CD4-positive, alpha-beta T cell treated with Interleukin-1 beta for 1 hour (primary cell): ENCODE data around the gene ARID5B.

Source experiments
- DNase-seq, 2 donors: peaks; one replicate each; pipeline ENCODE4 v3.0.0-alpha.2; 2020 to 2022

ARID5B gene

GRCh38 chr10:61942604-61943461 is 41.3 kb downstream of the ARID5B start:
- peak in 1 of 2 donors; percentile 59 for DNase-seq

- peak; percentile 48 to 58 for DNase-seq
Measured at GRCh38 chr10:61943674-61944378, 42.3 kb downstream of the ARID5B start.

GRCh38 chr10:61944410-61945147 is 43.1 kb downstream of the ARID5B start:
- DNase-seq: no peak

DNA sequence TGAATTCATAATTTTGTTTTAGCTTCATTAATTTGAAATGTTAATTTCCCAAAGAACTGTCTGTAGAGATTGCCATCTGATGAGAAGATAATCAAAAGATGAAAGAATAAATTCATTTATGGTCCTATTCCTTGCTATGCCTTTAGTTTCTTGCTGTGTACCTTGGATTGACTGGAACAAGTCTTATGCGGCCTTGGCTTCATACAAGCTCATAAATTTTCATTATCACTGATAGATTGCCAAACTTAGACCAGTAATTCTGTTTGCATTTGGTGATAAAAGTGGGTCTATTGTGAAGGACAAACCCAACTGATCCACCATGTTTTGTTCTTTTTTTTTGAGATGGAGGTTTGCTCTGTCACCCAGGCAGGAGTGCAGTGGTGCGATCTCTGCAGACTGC is 48.2 kb downstream of the ARID5B start:
- no peak for DNase-seq

DNA sequence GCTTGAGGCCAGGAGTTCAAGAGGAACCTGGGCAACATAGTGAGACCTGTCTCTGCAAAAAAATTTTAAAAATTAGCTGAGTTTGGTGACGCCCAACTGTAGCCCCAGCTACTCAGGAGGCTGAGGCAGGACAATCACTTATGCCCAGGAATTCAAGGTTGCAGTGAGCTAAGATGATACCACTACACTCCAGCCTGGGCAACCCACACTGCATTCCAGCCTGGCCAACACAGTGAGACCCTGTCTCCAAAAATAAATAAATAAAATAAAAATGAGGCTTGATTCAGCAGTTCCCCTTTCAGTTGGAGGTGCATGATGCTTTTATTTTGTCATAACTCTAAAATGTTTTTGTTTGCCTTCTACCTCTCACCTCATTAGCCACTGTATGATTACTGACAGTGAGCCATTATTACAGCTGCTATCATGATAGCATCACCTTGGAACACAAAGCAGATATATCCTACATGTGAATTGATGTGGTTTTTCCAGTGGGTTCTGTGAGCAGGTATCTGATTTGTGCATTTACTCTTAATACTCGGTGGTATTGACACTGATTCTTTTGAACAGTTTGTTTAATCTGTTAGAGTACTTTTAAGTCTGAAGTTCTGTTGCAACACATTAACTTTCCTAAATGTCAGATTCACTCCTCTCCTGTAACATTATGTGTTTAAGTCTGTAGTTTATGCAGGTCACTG is 49.1 kb downstream of the ARID5B start:
- no peak for DNase-seq

DNA sequence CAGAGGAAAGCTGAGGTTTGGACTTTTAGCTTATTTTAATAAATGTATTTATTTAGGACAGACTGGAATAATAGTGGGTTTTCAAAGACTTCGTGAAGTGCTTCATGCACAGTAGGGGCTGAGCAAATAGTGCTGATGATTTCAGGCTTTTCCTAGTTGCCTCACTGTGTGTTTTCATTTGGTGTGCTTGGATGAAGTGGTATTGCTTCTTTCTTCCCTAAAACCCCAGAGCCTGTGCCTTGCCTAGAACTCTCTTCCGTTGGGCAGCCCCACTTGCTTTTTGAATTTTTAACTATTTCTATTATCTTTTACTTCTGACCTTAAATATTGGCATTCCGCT is 49.6 kb downstream of the ARID5B start:
- DNase-seq: no peak

DNA sequence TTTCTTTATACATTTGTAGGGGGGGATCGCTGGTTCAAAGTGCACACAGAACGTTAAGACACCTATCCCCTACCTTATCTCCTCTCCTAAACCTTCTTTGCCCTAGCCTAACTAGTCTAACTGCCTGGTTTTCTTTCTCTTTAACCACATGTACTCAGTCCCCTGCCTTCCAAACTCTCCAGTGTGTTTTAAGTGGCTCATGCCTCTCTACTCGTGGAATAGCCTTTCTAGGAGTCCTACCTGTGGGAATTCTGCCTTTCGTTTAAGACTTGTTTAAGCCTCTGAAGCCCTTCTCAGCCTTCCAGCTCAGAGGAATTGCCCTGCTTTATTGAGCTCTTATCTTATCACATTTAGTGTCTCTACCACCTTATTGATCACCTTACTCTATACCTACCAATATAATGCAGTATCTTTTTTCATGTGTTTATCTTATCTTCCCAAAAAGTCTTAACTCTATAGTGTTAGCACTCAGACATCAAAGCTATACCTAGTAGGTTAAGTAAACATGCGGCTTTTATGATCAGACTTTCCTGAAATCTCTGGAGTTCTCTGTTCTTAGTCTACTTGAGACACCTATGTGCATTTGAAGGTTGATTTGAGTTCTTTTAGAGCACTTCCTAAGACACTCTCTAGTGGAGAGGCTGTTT is 50.7 kb downstream of the ARID5B start:
- DNase-seq: no peak

- DNase-seq: no peak
Measured at GRCh38 chr10:61953183-61953582, 51.7 kb downstream of the ARID5B start.

GRCh38 chr10:61957806-61958205 is 56.3 kb downstream of the ARID5B start:
- DNase-seq: no peak

- no peak for DNase-seq
Measured at GRCh38 chr10:61958311-61958710, 56.8 kb downstream of the ARID5B start.

DNA sequence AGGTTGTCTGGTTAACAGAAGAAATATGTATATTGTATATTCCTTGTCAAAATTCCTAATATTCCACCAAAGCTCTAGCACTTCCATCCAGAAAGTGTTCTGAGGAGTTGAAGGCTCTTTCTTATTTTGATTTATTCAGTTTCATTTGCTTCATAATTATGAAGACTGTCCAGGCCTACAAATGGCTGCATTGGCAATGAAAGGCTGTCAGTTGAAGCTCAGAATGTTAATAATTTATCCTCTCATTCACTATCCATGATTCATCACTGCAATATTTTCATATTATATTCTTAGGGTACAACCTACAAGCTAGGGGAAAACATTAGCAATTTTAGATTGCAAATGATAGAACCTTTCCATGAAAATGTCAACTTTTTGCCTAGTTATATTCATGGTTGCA is 57.3 kb downstream of the ARID5B start:
- DNase-seq: no peak

DNA sequence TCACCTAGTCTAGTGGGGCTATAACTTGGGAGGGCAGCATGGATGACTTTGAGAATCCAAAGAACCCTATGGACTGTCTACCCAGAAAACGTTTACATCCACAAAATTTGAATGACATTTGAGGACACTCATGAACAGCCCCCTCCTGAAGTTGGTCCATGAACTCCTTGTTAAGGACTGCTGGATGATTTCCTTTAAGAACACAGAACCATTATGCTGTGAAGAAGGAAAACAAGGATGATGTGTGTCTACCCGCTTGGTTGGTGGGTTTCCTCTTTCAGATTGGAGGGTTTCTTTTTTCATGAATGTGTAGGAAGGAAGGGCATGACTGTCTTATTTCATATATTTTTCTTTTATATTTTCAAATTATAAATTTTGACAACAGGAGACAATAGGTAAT is 58.3 kb downstream of the ARID5B start:
- no peak for DNase-seq

DNA sequence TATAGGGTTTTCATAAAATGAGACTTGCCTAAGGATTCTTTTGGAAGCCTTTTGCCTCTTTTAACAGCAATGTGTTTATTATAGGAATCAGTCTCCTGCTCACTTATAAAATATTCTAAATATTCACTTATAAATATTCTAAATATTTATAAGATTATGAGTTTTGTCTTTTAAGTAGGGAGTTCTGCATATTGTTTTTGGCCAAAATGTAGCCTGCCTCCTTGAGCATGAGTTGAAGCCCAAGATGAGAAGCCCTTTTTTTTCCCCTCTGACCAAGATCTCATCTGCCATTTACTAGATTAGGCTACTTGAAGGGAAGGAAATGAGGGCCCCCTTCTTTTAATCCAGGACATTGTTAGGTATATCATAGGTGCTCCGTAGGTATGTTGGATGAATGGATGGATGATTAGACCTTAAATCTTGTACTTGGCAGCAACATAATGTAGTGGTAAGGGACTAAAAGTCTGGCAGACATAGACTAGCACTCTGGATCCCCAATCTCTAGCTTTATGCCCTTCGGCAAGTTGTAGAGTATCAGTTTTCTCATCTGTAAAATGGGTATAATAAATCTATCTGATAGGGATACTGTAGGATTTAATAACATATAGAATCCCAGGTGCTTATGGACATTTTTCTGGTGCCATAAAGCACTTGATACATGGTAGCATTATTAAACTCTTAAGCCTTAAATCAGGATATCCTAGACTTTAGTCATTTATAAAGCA is 59.1 kb downstream of the ARID5B start:
- DNase-seq: no peak

- DNase-seq: peak; percentile 39 to 58
Measured at GRCh38 chr10:61961278-61961677, 59.8 kb downstream of the ARID5B start.

- DNase-seq: no peak
Measured at GRCh38 chr10:61962971-61963370, 61.5 kb downstream of the ARID5B start.

DNA sequence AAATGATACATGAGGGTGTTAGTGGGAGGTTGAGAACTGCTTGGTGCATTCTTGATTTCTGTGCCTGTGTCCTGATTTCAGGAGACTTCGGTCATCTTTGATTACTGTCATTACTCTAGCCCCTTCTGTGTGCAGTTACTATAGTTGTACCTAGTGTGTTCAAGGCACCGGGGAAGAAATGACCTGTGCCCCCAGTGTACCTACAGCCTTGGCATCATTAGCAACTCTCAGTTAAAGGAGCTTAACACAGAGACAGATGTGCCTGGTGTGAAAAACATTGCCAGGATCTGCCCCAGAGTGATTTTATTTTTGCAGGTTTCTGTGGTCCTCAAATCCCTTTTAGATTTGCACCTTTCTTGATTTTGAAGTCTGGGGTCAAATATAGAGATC is 62.2 kb downstream of the ARID5B start:
- DNase-seq: no peak

DNA sequence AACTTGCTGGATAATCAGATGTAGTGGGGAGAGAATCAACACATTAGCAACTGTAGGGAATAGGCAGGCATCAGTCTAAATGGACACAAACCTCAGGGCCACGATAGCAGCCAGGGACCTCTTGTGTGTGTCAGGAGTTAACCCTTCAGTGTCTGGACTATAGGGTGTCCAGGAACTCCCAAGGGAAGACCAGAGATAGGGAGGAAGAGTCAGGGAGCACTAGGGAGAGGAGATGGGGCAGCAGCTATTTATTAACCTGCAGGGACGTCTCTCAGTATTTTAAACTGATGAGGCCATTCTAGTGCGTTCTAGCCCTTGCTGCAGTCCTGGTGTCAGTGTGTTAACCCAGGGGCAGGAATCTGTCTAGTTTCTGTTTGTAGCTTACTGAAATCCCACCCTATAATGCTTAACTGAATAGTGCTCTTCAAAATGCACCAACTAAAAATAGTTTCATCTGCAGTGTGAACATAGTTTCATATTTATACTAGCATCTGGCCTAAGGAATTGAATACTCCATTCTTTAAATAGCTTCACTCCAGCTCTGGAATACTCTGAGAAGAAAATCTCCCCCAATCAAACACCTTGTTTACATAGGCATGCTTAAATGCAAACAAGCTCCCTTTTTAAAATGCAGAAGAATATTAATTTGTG is 62.7 kb downstream of the ARID5B start:
- DNase-seq: no peak

DNA sequence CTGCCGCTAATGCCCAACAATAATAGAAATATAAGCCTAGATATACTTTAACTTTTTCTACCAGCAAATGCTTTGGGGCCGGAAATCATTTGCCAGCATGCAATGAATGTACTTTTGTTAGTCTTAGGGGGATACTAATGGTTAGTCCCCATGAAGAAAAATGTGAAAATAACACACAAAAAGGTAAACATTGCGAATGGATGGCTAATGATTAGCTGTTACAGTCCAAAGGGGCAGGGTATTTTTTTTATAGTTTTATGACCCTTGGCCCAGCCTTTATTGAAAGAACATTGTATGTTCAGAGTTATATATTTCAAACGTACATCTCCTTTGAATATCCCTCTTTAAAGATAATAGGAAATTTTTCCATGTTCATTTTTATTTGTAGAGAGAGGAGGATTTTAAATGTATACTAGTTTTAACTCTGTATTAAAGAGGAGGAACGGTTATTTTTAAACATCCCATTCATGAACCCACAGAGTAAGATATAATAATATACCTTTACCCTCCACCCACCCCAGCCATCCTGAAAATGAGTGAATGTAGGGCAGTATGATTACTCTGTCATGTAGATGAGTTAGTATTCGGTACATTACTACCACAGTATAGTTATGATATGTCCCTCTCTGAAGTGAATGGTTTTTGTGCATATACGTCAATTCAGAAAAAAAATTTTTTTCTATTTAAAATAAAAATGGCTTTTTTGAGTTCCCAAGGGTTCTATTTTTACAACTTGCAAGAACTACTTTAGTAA is 63.6 kb downstream of the ARID5B start:
- DNase-seq: no peak

DNA sequence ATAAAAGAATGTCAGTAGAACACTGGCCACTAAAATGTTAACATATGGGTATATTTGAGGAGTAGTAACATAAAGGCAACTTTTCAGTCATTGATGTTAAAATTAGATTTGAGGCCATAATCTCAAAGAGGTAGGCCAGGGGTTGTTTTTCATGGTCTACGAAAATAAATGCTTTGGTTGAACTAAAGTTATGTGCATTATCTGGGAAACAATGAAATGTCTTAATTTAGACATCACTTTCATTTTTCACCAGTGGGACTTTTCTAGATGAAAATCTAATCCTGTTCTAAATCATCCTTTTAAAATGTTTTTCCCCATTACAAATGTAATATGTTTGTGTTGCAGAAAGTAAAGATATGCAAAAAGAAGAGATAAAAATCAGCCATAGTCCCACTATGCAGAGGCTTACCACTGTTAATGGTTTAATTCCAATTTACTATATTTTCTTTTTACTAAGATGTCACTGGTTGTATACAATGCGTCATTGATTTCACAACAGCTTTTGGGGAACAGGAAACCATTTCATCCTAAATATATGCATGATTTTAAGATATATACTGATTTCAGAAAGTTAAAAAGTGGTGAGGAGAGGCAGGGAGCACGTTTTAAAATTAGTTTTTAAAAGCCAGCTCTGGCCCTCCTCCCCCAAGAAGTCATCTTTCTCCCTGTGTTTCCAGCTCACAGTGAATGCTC is 64.3 kb downstream of the ARID5B start:
- DNase-seq: no peak

DNA sequence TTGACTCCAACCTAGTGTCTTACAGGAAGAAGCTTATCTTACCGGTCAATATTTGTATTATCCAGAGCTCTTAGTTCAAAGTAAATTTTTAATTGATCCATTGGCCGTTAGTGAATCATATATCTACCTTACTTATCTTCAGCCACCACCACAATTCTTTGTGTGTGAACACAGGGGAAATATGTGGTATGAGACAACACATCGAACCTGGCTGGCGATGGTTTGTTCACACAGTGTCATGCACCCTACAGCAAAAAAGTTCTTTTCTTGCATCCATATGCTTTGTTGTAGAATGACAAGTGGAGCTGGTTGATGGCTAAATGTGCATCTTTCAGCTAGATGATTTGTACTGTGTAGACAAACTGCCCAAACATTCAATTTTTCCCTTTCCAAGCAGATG is 65.8 kb downstream of the ARID5B start:
- DNase-seq: no peak
